Progenitor cell of endocrine pancreas (in vitro differentiated cells): ENCODE data around the gene FSTL4. TPM values are rescaled to one million over a fixed set of nuclear protein-coding genes. Genes with fewer than 3 reads are reported as not detected.

Source experiments
- DNase-seq: peaks from one replicate; pipeline ENCODE4 v3.0.0; 2021; ENCODE audit warnings: low spot score; ENCODE audit not compliant: unreplicated experiment
- H3K27ac Mint-ChIP-seq: 2 replicates; pipeline ENCODE4 v1.8.0; 2021; ENCODE audit warnings: mild to moderate bottlenecking, moderate library complexity, mixed read lengths
- H3K27me3 Mint-ChIP-seq: 2 replicates; pipeline ENCODE4 v1.8.0; 2021; ENCODE audit warnings: mixed read lengths
- H3K36me3 Mint-ChIP-seq: 2 replicates; pipeline ENCODE4 v1.8.0; 2022; ENCODE audit warnings: mixed read lengths; ENCODE audit not compliant: insufficient read depth
- H3K4me1 Mint-ChIP-seq: 2 replicates; pipeline ENCODE4 v1.8.0; 2021; ENCODE audit warnings: low read depth, mixed read lengths
- H3K4me3 Mint-ChIP-seq: 2 replicates; pipeline ENCODE4 v1.8.0; 2021; ENCODE audit warnings: low read depth, mild to moderate bottlenecking, moderate library complexity, mixed read lengths
- H3K9me3 Mint-ChIP-seq: 2 replicates; pipeline ENCODE4 v1.8.0; 2021; ENCODE audit warnings: low read depth, mixed read lengths
- CTCF ChIP-seq: fragments of 200-600 bp; sonication (generic); IDR thresholded peaks from one replicate; pipeline ENCODE4 v1.5.0; 2021; ENCODE audit warnings: antibody characterized with exemption, mild to moderate bottlenecking; ENCODE audit not compliant: unreplicated experiment
- total RNA-seq: library from RNA; stranded (reverse); gene quantifications from 2 replicates; pipeline ENCODE4 v1.2.1, GENCODE V29; 2021

The FSTL4 gene
- total RNA-seq, 1 donor from 2014 or later = 2.4 TPM

- H3K4me3 Mint-ChIP-seq = no peak overlapping the region
- no peak overlapping the region for H3K27ac Mint-ChIP-seq
- peaks cover 1% of the 10 kb centered on the region for H3K4me1 Mint-ChIP-seq
- DNase-seq = no peak
- no peaks in the 10 kb centered on the region for H3K36me3 Mint-ChIP-seq
- H3K9me3 Mint-ChIP-seq = no peaks in the 10 kb centered on the region
- TF ChIP-seq CTCF = no peak
- H3K27me3 Mint-ChIP-seq = peaks cover 5% of the 10 kb centered on the region
Measured at GRCh38 chr5:133309984-133310621, 302.2 kb downstream of the FSTL4 start.

DNA sequence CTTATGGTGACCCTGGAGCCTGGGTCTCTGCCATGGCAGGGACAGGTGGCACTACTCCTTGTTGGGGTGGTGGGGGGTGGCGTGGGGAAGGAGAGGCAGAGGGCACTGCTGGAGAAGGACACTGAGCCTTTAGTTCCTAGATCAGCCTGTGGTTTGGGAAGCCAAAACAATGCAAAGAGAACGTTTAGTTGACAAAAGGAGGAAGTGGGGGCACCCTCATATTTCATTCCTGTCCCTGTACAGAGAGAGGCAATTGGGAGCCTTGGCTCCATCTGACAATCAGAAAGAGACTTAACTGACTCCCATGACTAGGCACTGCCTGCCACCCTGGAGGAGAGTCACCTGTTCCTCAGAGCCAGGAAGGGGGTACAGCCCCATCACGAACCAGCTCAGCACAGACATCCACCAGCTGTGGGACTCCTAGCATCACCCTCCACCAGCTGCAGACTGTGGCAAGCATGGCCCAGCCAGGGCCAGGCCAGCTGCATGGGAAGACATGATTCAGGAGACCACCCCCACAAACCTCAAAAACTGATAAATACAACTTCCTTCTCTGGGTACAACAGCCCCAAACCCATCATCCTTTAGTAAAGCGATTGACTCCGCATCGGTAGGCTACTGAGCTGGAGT is 303.1 kb downstream of the FSTL4 start:
- H3K27me3 Mint-ChIP-seq = peaks cover 5% of the 10 kb centered on the region

GRCh38 chr5:133307275-133307674 is 305.1 kb downstream of the FSTL4 start:
- Mint-ChIP-seq H3K36me3 (no peaks in the 10 kb centered on the region), H3K27me3 (peaks cover 2% of the 10 kb centered on the region), H3K27ac (no peak overlapping the region), H3K9me3 (no peaks in the 10 kb centered on the region), H3K4me1 (peaks cover 1% of the 10 kb centered on the region), H3K4me3 (no peak overlapping the region)
- DNase-seq = no peak
- no peak for TF ChIP-seq CTCF

More for the DNA sequence above, 303.1 kb downstream of the FSTL4 start:
- no peak for TF ChIP-seq CTCF
- Mint-ChIP-seq H3K27ac (no peak overlapping the region), H3K9me3 (no peaks in the 10 kb centered on the region), H3K4me3 (no peak overlapping the region), H3K36me3 (no peaks in the 10 kb centered on the region), H3K4me1 (peaks cover 1% of the 10 kb centered on the region)
- no peak for DNase-seq

DNA sequence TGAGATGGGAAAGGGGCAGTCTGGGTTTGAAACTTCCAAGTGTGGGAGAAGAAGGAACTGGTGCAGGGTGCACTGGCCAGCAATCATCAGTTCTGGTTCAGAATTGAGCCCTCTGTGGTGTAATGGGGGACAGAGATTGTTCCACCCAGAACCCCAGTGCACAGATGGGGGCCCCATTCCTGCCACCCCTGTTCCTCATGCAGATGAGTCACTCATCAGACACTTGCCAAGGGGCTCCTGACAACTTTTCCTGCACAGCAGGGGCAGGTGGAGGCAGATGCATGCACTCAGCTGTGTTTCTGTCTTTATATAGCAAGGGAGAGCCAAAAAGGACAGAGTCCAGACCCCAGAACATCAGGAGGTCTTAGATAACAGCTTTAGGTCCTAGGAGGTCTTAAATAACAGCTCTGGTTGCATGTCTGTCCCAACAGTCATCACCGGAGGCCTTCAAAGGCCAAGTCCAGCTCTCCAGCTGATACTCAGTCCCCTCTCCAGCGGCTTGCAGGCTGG is 307.6 kb downstream of the FSTL4 start:
- Mint-ChIP-seq H3K4me1 (no peaks in the 10 kb centered on the region), H3K9me3 (no peaks in the 10 kb centered on the region), H3K4me3 (no peak overlapping the region), H3K36me3 (no peaks in the 10 kb centered on the region), H3K27ac (no peak overlapping the region), H3K27me3 (peaks cover 2% of the 10 kb centered on the region)
- TF ChIP-seq CTCF = no peak
- no peak for DNase-seq

- no peaks in the 10 kb centered on the region for H3K4me1 Mint-ChIP-seq
- H3K36me3 Mint-ChIP-seq = no peaks in the 10 kb centered on the region
- no peak overlapping the region for H3K27ac Mint-ChIP-seq
- TF ChIP-seq CTCF = no peak
- H3K27me3 Mint-ChIP-seq = peaks cover 2% of the 10 kb centered on the region
- H3K9me3 Mint-ChIP-seq = no peaks in the 10 kb centered on the region
- no peak overlapping the region for H3K4me3 Mint-ChIP-seq
- DNase-seq = no peak
Measured at GRCh38 chr5:133304178-133304577, 308.2 kb downstream of the FSTL4 start.
